AG10803 (cell line): Measurements from ENCODE around the gene RABGAP1L.
"Not testable (repeated sequence)": the region's sequence is repeated elsewhere in the genome, so short reads cannot be mapped to it uniquely, and the experiment has no call there.

Experiments
- DNase-seq: peaks from one replicate; pipeline ENCODE4 v3.0.0; 2010; ENCODE audit warnings: low read depth
- H3K4me3 ChIP-seq: 2 replicates; pipeline ENCODE4 v1.5.1; 2011; ENCODE audit warnings: mild to moderate bottlenecking, low read length, control low read depth
- CTCF ChIP-seq: conservative IDR thresholded peaks from 2 replicates; pipeline ENCODE4 v1.5.1; 2011; ENCODE audit warnings: mild to moderate bottlenecking, low read length, control low read depth, inconsistent platforms

The RABGAP1L gene

GRCh38 chr1:174301295-174302077 is 142.2 kb downstream of the RABGAP1L start:
- TF ChIP-seq CTCF = no peak
- no peak overlapping the region for H3K4me3 ChIP-seq
- DNase-seq = no peak

- no peak for TF ChIP-seq CTCF
- no peak overlapping the region for H3K4me3 ChIP-seq
These were observed 149.3 kb downstream of the RABGAP1L start for GRCh38 chr1:174308604-174309003.

GRCh38 chr1:174309490-174309889 is 150.2 kb downstream of the RABGAP1L start:
- H3K4me3 ChIP-seq = no peak overlapping the region
- DNase-seq = no peak
- TF ChIP-seq CTCF = no peak

More at GRCh38 chr1:174308604-174309003, 149.3 kb downstream of the RABGAP1L start:
- no peak for DNase-seq

GRCh38 chr1:174314433-174314832 is 155.1 kb downstream of the RABGAP1L start:
- no peak for DNase-seq
- H3K4me3 ChIP-seq = no peak overlapping the region
- no peak for TF ChIP-seq CTCF

GRCh38 chr1:174315239-174315638 is 155.9 kb downstream of the RABGAP1L start:
- no peak overlapping the region for H3K4me3 ChIP-seq
- DNase-seq = no peak
- TF ChIP-seq CTCF = no peak

- not testable (repeated sequence) for H3K4me3 ChIP-seq, DNase-seq
These were observed 161.6 kb downstream of the RABGAP1L start for GRCh38 chr1:174320897-174321296.

GRCh38 chr1:174322202-174322862 is 163.0 kb downstream of the RABGAP1L start:
- H3K4me3 ChIP-seq = no peak overlapping the region
- DNase-seq = no peak
- no peak for TF ChIP-seq CTCF
